ENCODE data around the gene LAT. TPM values are rescaled to one million over a fixed set of nuclear protein-coding genes. Genes with fewer than 3 reads are reported as not detected.

Gene LAT
- total and polyA plus RNA-seq, 7 donors = 1.4 to 26.2 (median 7.1) TPM

DNA sequence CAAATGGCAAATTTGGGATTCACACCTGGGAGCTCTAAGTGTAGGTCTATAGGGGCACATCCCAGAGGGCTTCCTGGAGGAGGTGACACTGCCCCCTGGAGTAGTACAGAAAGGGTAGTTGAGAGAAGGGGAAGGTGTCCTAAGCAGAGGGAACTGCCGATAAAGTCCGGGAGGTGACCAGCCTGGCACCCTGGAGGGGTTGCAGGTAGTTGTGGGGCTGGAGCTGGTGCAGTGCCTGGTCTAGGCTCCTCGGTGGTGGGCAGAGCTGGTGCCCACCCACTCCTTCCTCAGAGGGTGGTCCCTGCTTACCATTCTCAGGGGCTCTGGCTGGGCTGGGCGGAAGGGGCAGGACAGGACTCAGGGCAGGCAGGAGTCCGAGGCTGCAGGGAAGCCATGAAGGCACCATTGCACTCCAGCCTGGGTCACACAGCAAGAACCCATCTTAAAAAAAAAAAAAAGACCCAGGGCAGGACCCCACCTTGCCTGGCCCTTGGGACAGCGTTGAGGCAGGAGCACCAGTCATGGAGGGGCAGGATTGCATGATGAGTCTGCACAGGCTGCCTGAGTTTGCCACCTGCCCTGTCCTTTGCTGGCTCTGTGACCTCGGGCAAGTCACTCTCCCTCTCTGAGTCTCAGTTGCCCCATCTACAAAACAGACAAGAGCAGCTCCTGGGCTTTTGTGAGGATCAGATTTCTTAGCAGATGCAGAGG, 43.8 kb downstream of the LAT start:
- 69 to 79% methylated on average over 7 of the region's 7 CpGs for WGBS, 2 donors

DNA sequence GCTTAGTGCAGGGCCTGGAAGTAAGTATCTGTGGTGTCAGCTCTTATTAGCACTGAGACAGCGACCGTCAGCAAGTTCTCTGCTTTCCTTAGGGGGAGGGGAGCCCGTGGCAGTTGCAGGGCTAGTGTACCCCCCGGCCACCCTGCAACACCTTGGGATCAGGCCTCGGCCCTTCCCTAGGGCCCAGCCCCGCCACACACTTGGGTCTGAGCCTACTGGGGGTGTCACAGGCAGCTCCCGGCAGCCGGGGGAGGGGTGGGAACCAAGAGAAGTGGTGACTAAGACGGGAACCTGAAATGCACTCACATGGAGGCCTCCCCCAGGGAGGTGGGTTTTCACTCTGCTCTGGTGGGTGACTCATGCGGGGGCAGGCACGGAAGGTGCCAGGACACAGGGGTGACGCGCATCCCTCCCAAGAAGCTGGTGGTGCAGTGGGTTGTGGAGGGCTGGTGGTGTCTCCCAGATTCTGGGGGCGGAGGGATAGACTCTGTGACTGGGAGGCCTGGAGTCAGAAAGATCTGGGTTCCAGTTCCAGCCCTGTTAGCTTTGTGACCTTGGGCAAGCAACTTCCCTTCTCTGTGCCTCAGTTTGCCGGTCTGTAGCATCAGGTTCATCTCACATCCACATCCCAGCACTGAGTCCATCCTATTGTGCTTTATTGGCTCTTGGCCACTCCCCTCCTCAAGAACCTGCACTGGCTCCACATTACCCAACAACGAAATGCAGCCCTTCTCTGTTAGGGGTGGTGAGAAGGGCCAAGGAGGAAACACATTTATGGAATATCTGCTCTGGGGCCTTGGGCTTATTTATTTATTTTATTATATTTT, 44.5 kb downstream of the LAT start:
- H3K4me3 ChIP-seq = no peak overlapping the region
- H3K9me3 ChIP-seq = no peaks in the 10 kb centered on the region
- intact Hi-C loops (cut with DNase I) = no loop called here
- no peak overlapping the region for H3K27ac ChIP-seq
- H3K4me1 ChIP-seq = no peaks in the 10 kb centered on the region
- no peaks in the 10 kb centered on the region for H3K36me3 ChIP-seq
- WGBS, 2 donors = 53 to 56% methylated on average over 16 of the region's 16 CpGs
- TF ChIP-seq EP300 (IDR thresholded peaks at IDR 0.05) (no peak), POLR2A (IDR thresholded peaks at IDR 0.05) (no peak), POLR2AphosphoS5 (IDR thresholded peaks at IDR 0.05) (no peak)
- TF ChIP-seq, protein P1, sequence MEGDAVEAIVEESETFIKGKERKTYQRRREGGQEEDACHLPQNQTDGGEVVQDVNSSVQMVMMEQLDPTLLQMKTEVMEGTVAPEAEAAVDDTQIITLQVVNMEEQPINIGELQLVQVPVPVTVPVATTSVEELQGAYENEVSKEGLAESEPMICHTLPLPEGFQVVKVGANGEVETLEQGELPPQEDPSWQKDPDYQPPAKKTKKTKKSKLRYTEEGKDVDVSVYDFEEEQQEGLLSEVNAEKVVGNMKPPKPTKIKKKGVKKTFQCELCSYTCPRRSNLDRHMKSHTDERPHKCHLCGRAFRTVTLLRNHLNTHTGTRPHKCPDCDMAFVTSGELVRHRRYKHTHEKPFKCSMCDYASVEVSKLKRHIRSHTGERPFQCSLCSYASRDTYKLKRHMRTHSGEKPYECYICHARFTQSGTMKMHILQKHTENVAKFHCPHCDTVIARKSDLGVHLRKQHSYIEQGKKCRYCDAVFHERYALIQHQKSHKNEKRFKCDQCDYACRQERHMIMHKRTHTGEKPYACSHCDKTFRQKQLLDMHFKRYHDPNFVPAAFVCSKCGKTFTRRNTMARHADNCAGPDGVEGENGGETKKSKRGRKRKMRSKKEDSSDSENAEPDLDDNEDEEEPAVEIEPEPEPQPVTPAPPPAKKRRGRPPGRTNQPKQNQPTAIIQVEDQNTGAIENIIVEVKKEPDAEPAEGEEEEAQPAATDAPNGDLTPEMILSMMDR (IDR thresholded peaks at IDR 0.05) = no peak
- peaks cover 0 to 3% (median 0%) of the 10 kb centered on the region in 3 donors for H3K27me3 ChIP-seq
- peak; percentile 59 for DNase-seq

More for the DNA sequence above, 43.8 kb downstream of the LAT start:
- H3K27ac ChIP-seq = no peak overlapping the region
- peaks cover 0 to 7% (median 0%) of the 10 kb centered on the region in 3 donors for H3K27me3 ChIP-seq
- TF ChIP-seq POLR2A (IDR thresholded peaks at IDR 0.05) = peak in 1 of 2 donors; percentile 9
- TF ChIP-seq POLR2AphosphoS5 (IDR thresholded peaks at IDR 0.05) = no peak
- peak; percentile 9 for DNase-seq
- H3K4me1 ChIP-seq = no peaks in the 10 kb centered on the region
- H3K9me3 ChIP-seq = no peaks in the 10 kb centered on the region
- H3K4me3 ChIP-seq = no peak overlapping the region
- intact Hi-C loops (cut with DNase I) = no loop called here
- H3K36me3 ChIP-seq = no peaks in the 10 kb centered on the region

DNA sequence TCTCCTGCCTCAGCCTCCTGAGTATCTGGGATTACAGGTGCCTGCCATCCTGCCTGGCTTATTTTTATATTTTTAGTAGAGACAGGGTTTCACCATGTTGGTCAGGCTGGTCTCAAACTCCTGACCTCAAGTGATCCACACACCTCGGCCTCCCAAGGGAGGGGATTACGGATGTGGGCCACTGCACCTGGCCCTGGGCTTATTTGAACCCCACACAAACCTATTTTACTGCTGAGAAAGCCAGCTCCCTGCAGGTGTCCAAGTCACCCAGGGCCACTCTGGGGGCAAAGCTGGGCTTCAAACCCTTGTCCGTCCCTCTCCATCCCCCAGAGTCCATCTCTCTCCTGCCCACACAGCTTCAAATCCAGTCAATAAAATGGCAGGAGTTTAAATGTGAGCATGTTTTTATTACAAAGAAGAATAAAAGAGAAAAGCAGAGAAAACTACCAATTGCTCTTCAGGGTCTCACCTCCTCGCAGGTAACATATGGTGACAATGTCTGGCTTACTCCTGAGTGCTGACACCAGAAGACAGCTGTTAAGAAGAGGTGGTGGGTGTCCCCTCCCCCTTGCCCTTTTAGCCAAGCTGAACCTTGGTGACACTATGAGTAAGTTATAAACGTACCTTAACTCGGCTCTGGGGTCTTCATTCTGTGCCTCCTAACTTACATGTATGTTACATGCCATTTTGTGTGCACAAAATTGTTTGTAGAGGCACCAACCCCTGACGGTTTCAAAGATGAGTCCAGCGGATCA, 45.4 kb downstream of the LAT start:
- no peaks in the 10 kb centered on the region for H3K27me3 ChIP-seq
- H3K9me3 ChIP-seq = no peaks in the 10 kb centered on the region
- H3K27ac ChIP-seq = no peak overlapping the region
- TF ChIP-seq, protein P1 (IDR thresholded peaks at IDR 0.05) = no peak
- no peak for TF ChIP-seq EP300 (IDR thresholded peaks at IDR 0.05)
- no peak for TF ChIP-seq POLR2A (IDR thresholded peaks at IDR 0.05)
- TF ChIP-seq POLR2AphosphoS5 (IDR thresholded peaks at IDR 0.05) = no peak
- H3K4me3 ChIP-seq = no peak overlapping the region
- DNase-seq = peak; percentile 40
- intact Hi-C loops (cut with DNase I) = no loop called here
- no peaks in the 10 kb centered on the region for H3K36me3 ChIP-seq
- 81 to 83% methylated on average over 8 of the region's 8 CpGs for WGBS, 2 donors
- H3K4me1 ChIP-seq = no peaks in the 10 kb centered on the region

Other genes starting within 250 kb of the LAT start
- gene NPIPB9, start 233.3 kb upstream of the LAT start, total RNA-seq = 1 to 10 TPM in 2 of 4 donors, under 1 TPM in 1, not detected in 1; 0.49 to 7.5 (median 1.8) TPM
- gene NPIPB9, start 233.3 kb upstream of the LAT start, polyA plus RNA-seq = under 1 TPM in 1 of 3 donors, not detected in 2; 0.87 TPM
- 10 to 100 TPM; 40.2 to 75.1 (median 52.2) TPM for gene ATXN2L, start 162.1 kb upstream of the LAT start, total RNA-seq
- gene ATXN2L, start 162.1 kb upstream of the LAT start, polyA plus RNA-seq = 10 to 100 TPM; 25.9 to 89.9 (median 30.0) TPM
- 100 to 1,000 TPM in 1 of 4 donors, 10 to 100 TPM in 3; 75.3 to 115 (median 89.8) TPM for gene TUFM, start 138.7 kb upstream of the LAT start, total RNA-seq
- 100 to 1,000 TPM; 102 to 289 (median 151) TPM for gene TUFM, start 138.7 kb upstream of the LAT start, polyA plus RNA-seq
- gene SH2B1, start 121.2 kb upstream of the LAT start, total RNA-seq = 10 to 100 TPM; 23.5 to 50.4 (median 24.7) TPM
- 10 to 100 TPM; 29.1 to 51.4 (median 36.0) TPM for gene SH2B1, start 121.2 kb upstream of the LAT start, polyA plus RNA-seq
- under 1 TPM in 2 of 4 donors, not detected in 2; 0.36 to 0.49 TPM for gene ATP2A1, start 106.6 kb upstream of the LAT start, total RNA-seq
- 1 to 10 TPM in 2 of 3 donors, not detected in 1; 1.2 to 1.6 TPM for gene ATP2A1, start 106.6 kb upstream of the LAT start, polyA plus RNA-seq
- 10 to 100 TPM in 3 of 4 donors, 1 to 10 TPM in 1; 9.9 to 43.2 (median 15.0) TPM for gene RABEP2, start 59.8 kb upstream of the LAT start, total RNA-seq
- gene RABEP2, start 59.8 kb upstream of the LAT start, polyA plus RNA-seq = 10 to 100 TPM; 30.0 to 48.7 (median 35.4) TPM
- not detected for gene CD19, start 53.1 kb upstream of the LAT start, total RNA-seq
- gene CD19, start 53.1 kb upstream of the LAT start, polyA plus RNA-seq = 10 to 100 TPM in 1 of 3 donors, 1 to 10 TPM in 1, not detected in 1; 1.4 to 45.9 TPM
- gene NFATC2IP, start 34.1 kb upstream of the LAT start, total RNA-seq = 10 to 100 TPM; 17.4 to 32.4 (median 22.3) TPM
- 10 to 100 TPM; 12.6 to 42.5 (median 16.2) TPM for gene NFATC2IP, start 34.1 kb upstream of the LAT start, polyA plus RNA-seq
- gene SPNS1, start 10.3 kb upstream of the LAT start, total RNA-seq = 10 to 100 TPM; 14.3 to 30.5 (median 14.7) TPM
- 10 to 100 TPM in 2 of 3 donors, 1 to 10 TPM in 1; 6.6 to 40.2 (median 14.1) TPM for gene SPNS1, start 10.3 kb upstream of the LAT start, polyA plus RNA-seq